ENCODE data around the gene PGS1.

DNA sequence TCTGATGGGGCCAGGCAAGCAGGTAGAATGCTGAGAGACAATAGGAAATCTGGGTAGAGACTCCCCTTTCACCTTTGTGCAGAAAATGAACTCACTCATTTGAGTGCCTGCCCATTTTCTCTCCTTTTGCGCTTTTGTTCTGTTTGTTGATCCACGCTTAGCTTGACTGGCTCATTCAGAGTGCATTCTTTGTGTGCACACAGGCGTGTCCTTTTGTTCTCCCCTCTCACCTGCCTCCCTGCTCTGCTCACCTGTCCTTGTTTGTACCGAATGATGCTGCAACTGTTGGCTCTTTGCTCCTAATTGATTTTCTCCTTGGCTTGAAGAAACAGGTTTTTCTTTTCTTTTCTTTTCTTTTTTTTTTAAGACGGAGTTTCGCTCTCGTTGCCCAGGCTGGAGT, 15.8 kb downstream of the PGS1 start:
- TF ChIP-seq, protein P1, sequence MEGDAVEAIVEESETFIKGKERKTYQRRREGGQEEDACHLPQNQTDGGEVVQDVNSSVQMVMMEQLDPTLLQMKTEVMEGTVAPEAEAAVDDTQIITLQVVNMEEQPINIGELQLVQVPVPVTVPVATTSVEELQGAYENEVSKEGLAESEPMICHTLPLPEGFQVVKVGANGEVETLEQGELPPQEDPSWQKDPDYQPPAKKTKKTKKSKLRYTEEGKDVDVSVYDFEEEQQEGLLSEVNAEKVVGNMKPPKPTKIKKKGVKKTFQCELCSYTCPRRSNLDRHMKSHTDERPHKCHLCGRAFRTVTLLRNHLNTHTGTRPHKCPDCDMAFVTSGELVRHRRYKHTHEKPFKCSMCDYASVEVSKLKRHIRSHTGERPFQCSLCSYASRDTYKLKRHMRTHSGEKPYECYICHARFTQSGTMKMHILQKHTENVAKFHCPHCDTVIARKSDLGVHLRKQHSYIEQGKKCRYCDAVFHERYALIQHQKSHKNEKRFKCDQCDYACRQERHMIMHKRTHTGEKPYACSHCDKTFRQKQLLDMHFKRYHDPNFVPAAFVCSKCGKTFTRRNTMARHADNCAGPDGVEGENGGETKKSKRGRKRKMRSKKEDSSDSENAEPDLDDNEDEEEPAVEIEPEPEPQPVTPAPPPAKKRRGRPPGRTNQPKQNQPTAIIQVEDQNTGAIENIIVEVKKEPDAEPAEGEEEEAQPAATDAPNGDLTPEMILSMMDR (IDR thresholded peaks at IDR 0.05; ENCODE audit: borderline replicate concordance, extremely low read depth, low read length, poor library complexity, severe bottlenecking) = no peak
- TF ChIP-seq EZH2 (IDR thresholded peaks at IDR 0.05; ENCODE audit: borderline replicate concordance, low read depth, low read length, severe bottlenecking) = no peak

Data from DND-41 (cell line).